ENCODE measurements around the gene SORBS2. TPM values are rescaled to one million over a fixed set of nuclear protein-coding genes. Genes with fewer than 3 reads are reported as not detected.

SORBS2 gene
- total RNA-seq, 4 donors from 2014 or later = 92.7 to 234 (median 122) TPM

GRCh38 chr4:185830263-185830994 is 18.4 kb upstream of the SORBS2 start:
- Histone ChIP-seq H3K36me3 (no peaks in the 10 kb centered on the region), H3K27ac (no peak overlapping the region)

DNA sequence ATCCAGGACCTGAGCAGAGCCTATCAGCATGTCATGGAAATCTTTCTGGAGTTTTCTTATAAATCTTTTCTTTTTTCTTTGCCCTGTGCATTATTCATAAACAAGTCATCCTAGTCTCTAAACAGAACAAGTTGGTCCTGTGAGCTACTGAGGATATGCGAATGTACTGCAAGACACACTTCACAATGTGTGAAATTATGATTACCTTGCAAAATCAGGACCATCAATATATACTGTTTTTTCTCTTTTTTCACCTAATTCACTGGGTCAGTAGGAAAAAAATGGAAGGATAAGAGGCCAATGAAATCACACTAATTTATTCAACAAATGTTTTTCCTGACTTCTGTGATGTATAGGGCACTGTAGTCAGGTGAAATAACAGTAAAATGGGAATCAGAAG is 14.4 kb upstream of the SORBS2 start:
- Histone ChIP-seq H3K27ac (no peak overlapping the region), H3K4me3 (no peak overlapping the region), H3K36me3 (no peaks in the 10 kb centered on the region), H3K9me3 (no peaks in the 10 kb centered on the region), H3K27me3 (no peaks in the 10 kb centered on the region), H3K4me1 (peaks cover 0 to 5% (median 2%) of the 10 kb centered on the region in 4 donors)
- TF ChIP-seq POLR2A (IDR thresholded peaks at IDR 0.05) (no peak), EP300 (IDR thresholded peaks at IDR 0.05; ENCODE audit: low read depth) (no peak), POLR2AphosphoS5 (IDR thresholded peaks at IDR 0.05) (no peak)
- TF ChIP-seq, protein P1, sequence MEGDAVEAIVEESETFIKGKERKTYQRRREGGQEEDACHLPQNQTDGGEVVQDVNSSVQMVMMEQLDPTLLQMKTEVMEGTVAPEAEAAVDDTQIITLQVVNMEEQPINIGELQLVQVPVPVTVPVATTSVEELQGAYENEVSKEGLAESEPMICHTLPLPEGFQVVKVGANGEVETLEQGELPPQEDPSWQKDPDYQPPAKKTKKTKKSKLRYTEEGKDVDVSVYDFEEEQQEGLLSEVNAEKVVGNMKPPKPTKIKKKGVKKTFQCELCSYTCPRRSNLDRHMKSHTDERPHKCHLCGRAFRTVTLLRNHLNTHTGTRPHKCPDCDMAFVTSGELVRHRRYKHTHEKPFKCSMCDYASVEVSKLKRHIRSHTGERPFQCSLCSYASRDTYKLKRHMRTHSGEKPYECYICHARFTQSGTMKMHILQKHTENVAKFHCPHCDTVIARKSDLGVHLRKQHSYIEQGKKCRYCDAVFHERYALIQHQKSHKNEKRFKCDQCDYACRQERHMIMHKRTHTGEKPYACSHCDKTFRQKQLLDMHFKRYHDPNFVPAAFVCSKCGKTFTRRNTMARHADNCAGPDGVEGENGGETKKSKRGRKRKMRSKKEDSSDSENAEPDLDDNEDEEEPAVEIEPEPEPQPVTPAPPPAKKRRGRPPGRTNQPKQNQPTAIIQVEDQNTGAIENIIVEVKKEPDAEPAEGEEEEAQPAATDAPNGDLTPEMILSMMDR (IDR thresholded peaks at IDR 0.05) = no peak
- WGBS, 2 donors (ENCODE audit: low coverage in 1 of 2) = 0% methylated on average over 1 of the region's 1 CpG
- intact Hi-C loops (cut with DNase I; ENCODE audit: low total_unique reads) (no loop called here), in situ Hi-C loops (cut with MboI; ENCODE audit: low pct_ligation_motif_present in 1 of 4, low pct_unique_long_range_greater_than_20kb in 1 of 4, low sequenced_read_pairs in 3 of 4) (no loop called here)
- no peak for DNase-seq

More at GRCh38 chr4:185830263-185830994, 18.4 kb upstream of the SORBS2 start:
- intact Hi-C loops (cut with DNase I; ENCODE audit: low total_unique reads) (no loop called here), in situ Hi-C loops (cut with MboI; ENCODE audit: low pct_ligation_motif_present in 1 of 4, low pct_unique_long_range_greater_than_20kb in 1 of 4, low sequenced_read_pairs in 3 of 4) (no loop called here)
- Histone ChIP-seq H3K4me1 (peaks cover 0 to 5% (median 2%) of the 10 kb centered on the region in 4 donors), H3K9me3 (no peaks in the 10 kb centered on the region), H3K4me3 (no peak overlapping the region), H3K27me3 (no peaks in the 10 kb centered on the region)
- no peak for DNase-seq
- WGBS, 2 donors (ENCODE audit: low coverage in 1 of 2) = 42 to 47% methylated on average over 3 to 4 of the region's 4 CpGs
- TF ChIP-seq POLR2AphosphoS5 (IDR thresholded peaks at IDR 0.05) (no peak), POLR2A (IDR thresholded peaks at IDR 0.05) (no peak), EP300 (IDR thresholded peaks at IDR 0.05; ENCODE audit: low read depth) (no peak)
- TF ChIP-seq, protein P1 (IDR thresholded peaks at IDR 0.05) = no peak

GRCh38 chr4:185825737-185826136 is 13.7 kb upstream of the SORBS2 start:
- no peaks in the 10 kb centered on the region for H3K36me3 ChIP-seq
- H3K27ac ChIP-seq = no peak overlapping the region
- no peaks in the 10 kb centered on the region for H3K9me3 ChIP-seq
- no peak overlapping the region for H3K4me3 ChIP-seq
- H3K27me3 ChIP-seq = no peaks in the 10 kb centered on the region
- no peak for DNase-seq
- in situ Hi-C loops (cut with MboI; ENCODE audit: low pct_ligation_motif_present in 1 of 4, low pct_unique_long_range_greater_than_20kb in 1 of 4, low sequenced_read_pairs in 3 of 4) (no loop called here), intact Hi-C loops (cut with DNase I; ENCODE audit: low total_unique reads) (no loop called here)
- 73 to 75% methylated on average over 6 of the region's 6 CpGs for WGBS, 2 donors (ENCODE audit: low coverage in 1 of 2)
- TF ChIP-seq POLR2AphosphoS5 (IDR thresholded peaks at IDR 0.05) (no peak), POLR2A (IDR thresholded peaks at IDR 0.05) (no peak), EP300 (IDR thresholded peaks at IDR 0.05; ENCODE audit: low read depth) (no peak)
- TF ChIP-seq, protein P1 (IDR thresholded peaks at IDR 0.05) = no peak
- H3K4me1 ChIP-seq = peaks cover 0 to 5% (median 0%) of the 10 kb centered on the region in 4 donors

DNA sequence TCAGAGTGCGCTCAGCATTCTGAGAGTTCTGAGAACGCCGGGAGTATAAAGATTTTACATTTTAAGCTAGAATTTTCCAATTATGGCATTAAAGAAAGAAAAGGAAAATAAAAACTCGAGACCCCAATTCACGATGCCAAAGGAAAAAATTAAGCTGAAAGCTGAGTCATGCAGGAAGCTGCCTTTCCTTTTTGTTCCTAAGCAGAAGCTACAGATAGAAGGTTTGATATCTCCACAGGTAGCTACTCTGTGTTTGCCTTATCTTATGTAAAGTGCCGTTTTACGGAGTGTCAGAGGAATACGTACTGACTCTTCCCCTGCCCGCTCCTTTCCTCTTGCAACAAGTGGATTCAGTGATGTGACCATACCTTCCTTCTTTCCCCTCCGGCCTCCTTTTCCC is 10.8 kb upstream of the SORBS2 start:
- no peak for TF ChIP-seq POLR2A (IDR thresholded peaks at IDR 0.05)
- no peak for TF ChIP-seq POLR2AphosphoS5 (IDR thresholded peaks at IDR 0.05)
- TF ChIP-seq, protein P1 (IDR thresholded peaks at IDR 0.05) = no peak
- no peak for TF ChIP-seq EP300 (IDR thresholded peaks at IDR 0.05; ENCODE audit: low read depth)
- no peaks in the 10 kb centered on the region for H3K9me3 ChIP-seq
- no peak overlapping the region for H3K4me3 ChIP-seq
- no peak for DNase-seq
- no peaks in the 10 kb centered on the region for H3K4me1 ChIP-seq
- H3K27ac ChIP-seq = no peak overlapping the region
- no peaks in the 10 kb centered on the region for H3K36me3 ChIP-seq
- H3K27me3 ChIP-seq = no peaks in the 10 kb centered on the region
- 81 to 82% methylated on average over 9 to 10 of the region's 10 CpGs for WGBS, 2 donors (ENCODE audit: low coverage in 1 of 2)
- intact Hi-C loops (cut with DNase I; ENCODE audit: low total_unique reads) = no loop called here
- in situ Hi-C loops (cut with MboI; ENCODE audit: low pct_ligation_motif_present in 1 of 4, low pct_unique_long_range_greater_than_20kb in 1 of 4, low sequenced_read_pairs in 3 of 4) = no loop called here

Data from transverse colon (tissue), 4 donors.